T-cell (primary cell): ENCODE data around the gene DCAF4. TPM values are rescaled to one million over a fixed set of nuclear protein-coding genes. Genes with fewer than 3 reads are reported as not detected.
A peak's percentile ranks its signal among the peaks of the same experiment; 100 is the strongest.

Source experiments
- ATAC-seq, 4 experiments: fragments of 200-7000 bp in 3 of 4; fragments of 150-1000 bp in 1 of 4; cut with Tn5 transposase; replicated peaks in 1 of 4; 1 replicate in 3 of 4; 2 replicates in 1 of 4; pipeline ENCODE4 v1.10.0; 2021; ENCODE audit warnings: moderate library complexity in 3 of 4, mild to moderate bottlenecking in 2 of 4, moderate number of reproducible peaks in 1 of 4
- CTCF ChIA-PET, 2 donors: fragments of 300-600 bp; sonication (Branson Sonifier 250); formaldehyde crosslinking; loops; one replicate each; lab custom pipeline; 2022; ENCODE audit warnings: antibody characterized with exemption in 2 of 2; lab: Charles Lee
- POLR2A ChIA-PET, 2 donors: fragments of 300-600 bp; sonication (Branson Sonifier 250); formaldehyde crosslinking; loops; one replicate each; lab custom pipeline; 2022; ENCODE audit warnings: antibody characterized with exemption in 2 of 2; lab: Charles Lee
- DNase-seq, 35 experiments: peaks; one replicate each; pipeline versions ENCODE4 v3.0.0 to v3.0.0-alpha.2; 2013 to 2023
- H3K27ac ChIP-seq: one replicate; pipeline ENCODE4 v1.5.1; 2013; ENCODE audit warnings: low read length
- H3K27me3 ChIP-seq, 2 experiments: replicated peaks in 1 of 2; 1 replicate in 1 of 2; 2 replicates in 1 of 2; pipeline versions ENCODE4 v1.6.1 to v1.7.0; 2013; ENCODE audit warnings: low read length in 1 of 2, mixed read lengths in 1 of 2; ENCODE audit not compliant: control insufficient read depth in 2 of 2, insufficient read depth in 2 of 2; ENCODE audit errors: extremely low read depth in 1 of 2
- H3K36me3 ChIP-seq, 2 donors: 1 replicate in 1 of 2; 2 replicates in 1 of 2; pipeline versions ENCODE4 v1.6.1 to v1.7.0; 2013; ENCODE audit warnings: low read length in 1 of 2; ENCODE audit not compliant: control insufficient read depth in 2 of 2, insufficient read depth in 1 of 2; ENCODE audit errors: extremely low read depth in 1 of 2
- H3K4me1 ChIP-seq, 2 experiments: 1 replicate in 1 of 2; 2 replicates in 1 of 2; pipeline versions ENCODE4 v1.6.1 to v1.7.0; 2013; ENCODE audit warnings: low read length in 2 of 2, mixed read lengths in 1 of 2; ENCODE audit not compliant: insufficient read depth in 2 of 2, control insufficient read depth in 1 of 2; ENCODE audit errors: extremely low read depth in 1 of 2
- H3K4me3 ChIP-seq, 2 donors: 1 replicate in 1 of 2; 2 replicates in 1 of 2; pipeline versions ENCODE4 v1.5.1 to v1.7.0; 2013; ENCODE audit warnings: mild to moderate bottlenecking in 2 of 2, low read length in 1 of 2, moderate library complexity in 1 of 2; ENCODE audit not compliant: control insufficient read depth in 1 of 2; ENCODE audit errors: extremely low read depth in 1 of 2
- H3K9me3 ChIP-seq: 2 replicates; pipeline ENCODE4 v1.7.0; 2013
- H3K27ac Mint-ChIP-seq, 2 donors: one replicate each; pipeline ENCODE4 v1.8.0; 2020 to 2021; ENCODE audit warnings: mild to moderate bottlenecking in 2 of 2, mixed read lengths in 2 of 2
- H3K27me3 Mint-ChIP-seq, 2 donors: one replicate each; pipeline ENCODE4 v1.8.0; 2021 to 2022; ENCODE audit warnings: mixed read lengths in 2 of 2
- H3K36me3 Mint-ChIP-seq: one replicate; pipeline ENCODE4 v1.8.0; 2021; ENCODE audit warnings: mixed read lengths
- H3K4me1 Mint-ChIP-seq, 3 donors: one replicate each; pipeline ENCODE4 v1.8.0; 2020 to 2022; ENCODE audit warnings: mixed read lengths in 3 of 3, mild to moderate bottlenecking in 1 of 3
- H3K4me3 Mint-ChIP-seq, 3 donors: one replicate each; pipeline ENCODE4 v1.8.0; 2020 to 2022; ENCODE audit warnings: mild to moderate bottlenecking in 3 of 3, mixed read lengths in 3 of 3, moderate library complexity in 3 of 3
- H3K9me3 Mint-ChIP-seq, 3 donors: one replicate each; pipeline ENCODE4 v1.8.0; 2020 to 2022; ENCODE audit warnings: mixed read lengths in 3 of 3
- WGBS: methylation state at CpG from one replicate; pipeline ENCODE4 v1.1.5; 2013; ENCODE audit warnings: missing lambda C conversion rate; ENCODE audit not compliant: insufficient coverage; 5-methylcytosine and 5-hydroxymethylcytosine counted together
- total RNA-seq, 35 experiments: library from RNA in 6 of 35; stranded (reverse) in 6 of 35; fragments of 120-200 nt in 1 of 35; gene quantifications; one replicate each; pipeline versions ENCODE4 v1.2.1 to v1.2.4 and lab custom pipeline; 2013 to 2026

The DCAF4 gene
- total RNA-seq, 5 donors from 2014 or later (not counting 1 experiment from before 2014, with no cell fraction given) = 21.3 to 36.4 (median 25.4) TPM

- DNase-seq = no peak
- WGBS = no CpG with 5 or more reads among the region's 3 CpGs
- H3K27me3 Mint-ChIP-seq = peaks cover 13 to 14% of the 10 kb centered on the region in 2 donors
Measured at GRCh38 chr14:72887514-72887913, 38.8 kb upstream of the DCAF4 start.

GRCh38 chr14:72888192-72888591 lies 38.1 kb upstream of the DCAF4 start:
- ATAC-seq (no peak), DNase-seq (no peak)
- no peak overlapping the region for H3K4me3 Mint-ChIP-seq
- peaks cover 10 to 16% (median 12%) of the 10 kb centered on the region in 3 donors for H3K4me1 Mint-ChIP-seq
- Histone ChIP-seq H3K27ac (no peak overlapping the region), H3K4me3 (no peak overlapping the region), H3K27me3 (peaks cover 9 to 37% of the 10 kb centered on the region in 2 experiments), H3K4me1 (peaks cover 3 to 18% of the 10 kb centered on the region in 2 experiments), H3K36me3 (no peaks in the 10 kb centered on the region), H3K9me3 (no peaks in the 10 kb centered on the region)
- H3K36me3 Mint-ChIP-seq = no peaks in the 10 kb centered on the region
- H3K27ac Mint-ChIP-seq = no peak overlapping the region
- H3K27me3 Mint-ChIP-seq = peaks cover 15 to 16% of the 10 kb centered on the region in 2 donors
- 79% methylated on average over 2 of the region's 2 CpGs for WGBS
- ChIA-PET CTCF (no interaction called here), POLR2A (no interaction called here)
- no peaks in the 10 kb centered on the region for H3K9me3 Mint-ChIP-seq

More at GRCh38 chr14:72887514-72887913, 38.8 kb upstream of the DCAF4 start:
- Mint-ChIP-seq H3K9me3 (no peaks in the 10 kb centered on the region), H3K36me3 (no peaks in the 10 kb centered on the region), H3K4me3 (no peak overlapping the region), H3K27ac (no peak overlapping the region), H3K4me1 (peaks cover 6 to 13% (median 10%) of the 10 kb centered on the region in 3 donors)
- ChIA-PET CTCF (interaction anchor here in 1 of 2 donors (0.6 kb wide), 1 partner anchor 500 kb away, joined by 5 read pairs; no protein-coding TSS in a partner anchor), POLR2A (no interaction called here)
- H3K36me3 ChIP-seq = no peaks in the 10 kb centered on the region
- no peaks in the 10 kb centered on the region for H3K9me3 ChIP-seq
- peaks cover 3 to 11% of the 10 kb centered on the region in 2 experiments for H3K4me1 ChIP-seq
- peaks cover 9 to 30% of the 10 kb centered on the region in 2 experiments for H3K27me3 ChIP-seq
- no peak overlapping the region for H3K4me3 ChIP-seq
- no peak for ATAC-seq
- no peak overlapping the region for H3K27ac ChIP-seq

GRCh38 chr14:72888636-72889201 lies 37.5 kb upstream of the DCAF4 start:
- no CpG with 5 or more reads among the region's 2 CpGs for WGBS
- H3K9me3 ChIP-seq = no peaks in the 10 kb centered on the region
- no peaks in the 10 kb centered on the region for H3K36me3 ChIP-seq
- POLR2A ChIA-PET = no interaction called here
- H3K4me3 ChIP-seq = no peak overlapping the region
- peaks cover 10 to 16% (median 12%) of the 10 kb centered on the region in 3 donors for H3K4me1 Mint-ChIP-seq
- H3K27ac ChIP-seq = no peak overlapping the region
- peaks cover 3 to 18% of the 10 kb centered on the region in 2 experiments for H3K4me1 ChIP-seq
- no peak overlapping the region for H3K4me3 Mint-ChIP-seq
- ATAC-seq = no peak
- peaks cover 15 to 16% of the 10 kb centered on the region in 2 donors for H3K27me3 Mint-ChIP-seq
- H3K27me3 ChIP-seq = peaks cover 9 to 34% of the 10 kb centered on the region in 2 experiments
- no peaks in the 10 kb centered on the region for H3K9me3 Mint-ChIP-seq
- CTCF ChIA-PET = no interaction called here
- no peak overlapping the region for H3K27ac Mint-ChIP-seq
- no peak for DNase-seq
- no peaks in the 10 kb centered on the region for H3K36me3 Mint-ChIP-seq

- ChIA-PET POLR2A (no interaction called here), CTCF (no interaction called here)
- peaks cover 3 to 22% of the 10 kb centered on the region in 2 experiments for H3K4me1 ChIP-seq
- H3K27me3 Mint-ChIP-seq = peaks cover 15 to 19% of the 10 kb centered on the region in 2 donors
- peaks cover 9 to 34% of the 10 kb centered on the region in 2 experiments for H3K27me3 ChIP-seq
- H3K36me3 ChIP-seq = no peaks in the 10 kb centered on the region
- peaks cover 14 to 19% (median 17%) of the 10 kb centered on the region in 3 donors for H3K4me1 Mint-ChIP-seq
- no peak overlapping the region for H3K27ac Mint-ChIP-seq
- no peaks in the 10 kb centered on the region for H3K9me3 Mint-ChIP-seq
- H3K4me3 Mint-ChIP-seq = no peak overlapping the region
- 88% methylated on average over 4 of the region's 5 CpGs for WGBS
- no peak overlapping the region for H3K4me3 ChIP-seq
- ATAC-seq = no peak
- H3K36me3 Mint-ChIP-seq = no peaks in the 10 kb centered on the region
- H3K27ac ChIP-seq = no peak overlapping the region
- H3K9me3 ChIP-seq = no peaks in the 10 kb centered on the region
- DNase-seq = no peak
Measured at GRCh38 chr14:72889366-72889765, 36.9 kb upstream of the DCAF4 start.

GRCh38 chr14:72891666-72892102 lies 34.6 kb upstream of the DCAF4 start:
- no peaks in the 10 kb centered on the region for H3K36me3 Mint-ChIP-seq
- 12% methylated on average over 13 of the region's 14 CpGs for WGBS
- no peaks in the 10 kb centered on the region for H3K36me3 ChIP-seq
- no peak for DNase-seq
- peaks cover 23 to 29% (median 26%) of the 10 kb centered on the region in 3 donors for H3K4me1 Mint-ChIP-seq
- H3K9me3 ChIP-seq = no peaks in the 10 kb centered on the region
- POLR2A ChIA-PET = no interaction called here
- H3K9me3 Mint-ChIP-seq = no peaks in the 10 kb centered on the region
- peak overlapping the region; percentile 83 to 86 (median 84) for H3K4me3 Mint-ChIP-seq
- H3K4me1 ChIP-seq = peaks cover 7 to 30% of the 10 kb centered on the region in 2 experiments
- no peak for ATAC-seq
- H3K4me3 ChIP-seq = peak overlapping the region; percentile 74 to 96
- CTCF ChIA-PET = interaction anchor here in 1 of 2 donors (0.6 to 0.7 kb wide), 3 partner anchors 365 to 416 kb away, joined by 3 to 9 read pairs (median 6); no protein-coding TSS in a partner anchor
- H3K27ac Mint-ChIP-seq = no peak overlapping the region
- H3K27me3 ChIP-seq = peaks cover 9 to 40% of the 10 kb centered on the region in 2 experiments
- no peak overlapping the region for H3K27ac ChIP-seq
- peaks cover 14 to 31% of the 10 kb centered on the region in 2 donors for H3K27me3 Mint-ChIP-seq

GRCh38 chr14:72892103-72892878 lies 34.0 kb upstream of the DCAF4 start:
- H3K9me3 Mint-ChIP-seq = no peaks in the 10 kb centered on the region
- H3K36me3 Mint-ChIP-seq = no peaks in the 10 kb centered on the region
- Histone ChIP-seq H3K36me3 (no peaks in the 10 kb centered on the region), H3K9me3 (no peaks in the 10 kb centered on the region), H3K4me3 (peak overlapping the region; percentile 74 to 96), H3K27me3 (peaks cover 9 to 46% of the 10 kb centered on the region in 2 experiments), H3K27ac (no peak overlapping the region), H3K4me1 (peaks cover 7 to 30% of the 10 kb centered on the region in 2 experiments)
- H3K4me3 Mint-ChIP-seq = peak overlapping the region; percentile 83 to 86 (median 84)
- ATAC-seq (no peak), DNase-seq (peak in 24 of 35 experiments; percentile 4 to 53 (median 22))
- 3% methylated on average over 43 of the region's 47 CpGs for WGBS
- peaks cover 23 to 29% (median 26%) of the 10 kb centered on the region in 3 donors for H3K4me1 Mint-ChIP-seq
- no peak overlapping the region for H3K27ac Mint-ChIP-seq
- ChIA-PET POLR2A (no interaction called here), CTCF (interaction anchor here in 1 of 2 donors (0.6 kb wide), 1 partner anchor 366 kb away, joined by 9 read pairs; no protein-coding TSS in a partner anchor)
- peaks cover 18 to 37% of the 10 kb centered on the region in 2 donors for H3K27me3 Mint-ChIP-seq
